Endothelial cell of umbilical vein (primary cell): ENCODE results near the gene SLC25A13. TPM values are rescaled to one million over a fixed set of nuclear protein-coding genes. Genes with fewer than 3 reads are reported as not detected.

Experiments
- BruUV-seq: library from RNA; stranded (reverse); fragments of 400-500 nt; replicated peaks from 2 replicates; lab custom pipeline; 2021; lab: Mats Ljungman, UMichigan
- CTCF ChIA-PET: fragments of 300-600, 350-600 bp; sonication (Branson Sonifier 250); formaldehyde crosslinking; loops from one replicate; lab custom pipeline; 2021; ENCODE audit warnings: antibody characterized with exemption, inconsistent platforms; lab: Charles Lee
- POLR2A ChIA-PET: fragments of 300-600, 350-600 bp; sonication (Branson Sonifier 250); formaldehyde crosslinking; loops from one replicate; lab custom pipeline; 2021; ENCODE audit warnings: antibody characterized with exemption, inconsistent platforms; lab: Charles Lee
- DNase-seq: peaks from one replicate; pipeline ENCODE4 v3.0.0-alpha.2; 2011; ENCODE audit warnings: low read depth, low spot score
- FAIRE-seq: peaks from 2 replicates; lab custom pipeline; 2011; peaks lifted over from hg19 to GRCh38; lab: Jason Lieb, UNC
- H2AFZ ChIP-seq: 2 replicates; pipeline ENCODE4 v1.6.0; 2012; ENCODE audit warnings: low read depth, low read length, control low read depth, inconsistent platforms
- H3K27ac ChIP-seq: 2 replicates; pipeline ENCODE4 v1.5.1; 2011; ENCODE audit warnings: low read depth, mild to moderate bottlenecking, control low read depth, low read length, moderate library complexity; ENCODE audit not compliant: insufficient read depth
- H3K27me3 ChIP-seq, 2 experiments: 2 replicates each; pipeline versions ENCODE4 v1.6.0 to v1.6.1; 2011; ENCODE audit warnings: low read length in 2 of 2, mixed read lengths in 1 of 2; ENCODE audit not compliant: control insufficient read depth in 2 of 2, insufficient read depth in 2 of 2
- H3K36me3 ChIP-seq, 2 experiments: 2 replicates in 1 of 2; 3 replicates in 1 of 2; pipeline ENCODE4 v1.5.1; 2011; ENCODE audit warnings: low read length in 2 of 2, mild to moderate bottlenecking in 1 of 2, moderate library complexity in 1 of 2; ENCODE audit not compliant: control insufficient read depth in 2 of 2, insufficient read depth in 2 of 2; ENCODE audit errors: extremely low read depth in 1 of 2
- H3K4me1 ChIP-seq: 3 replicates; pipeline ENCODE4 v1.5.1; 2011; ENCODE audit warnings: mild to moderate bottlenecking, low read length; ENCODE audit not compliant: control insufficient read depth, insufficient read depth; ENCODE audit errors: extremely low read depth
- H3K4me2 ChIP-seq: 2 replicates; pipeline ENCODE4 v1.6.1; 2011; ENCODE audit warnings: low read length, control low read depth, mixed read lengths; ENCODE audit not compliant: insufficient read depth
- H3K4me3 ChIP-seq, 3 experiments: fragments of 200-600 bp in 1 of 3; sonication (generic), shearing (Covaris generic) in 1 of 3; replicated peaks in 1 of 3; 2 replicates each; pipeline ENCODE4 v1.5.1; 2011 to 2016; ENCODE audit warnings: control low read depth in 3 of 3, low read length in 3 of 3, mild to moderate bottlenecking in 2 of 3, inconsistent platforms in 1 of 3, low read depth in 1 of 3, moderate library complexity in 1 of 3; ENCODE audit not compliant: insufficient read depth in 1 of 3
- H3K79me2 ChIP-seq: 2 replicates; pipeline ENCODE4 v1.6.0; 2012; ENCODE audit warnings: low read length, inconsistent platforms; ENCODE audit not compliant: control insufficient read depth, insufficient read depth
- H3K9ac ChIP-seq: replicated peaks from 2 replicates; pipeline ENCODE3; 2011; ENCODE audit warnings: low read length, control low read depth; ENCODE audit not compliant: insufficient read depth; ENCODE audit errors: extremely low read depth
- H3K9me1 ChIP-seq: replicated peaks from 3 replicates; pipeline ENCODE4 v1.6.0; 2011; ENCODE audit warnings: mild to moderate bottlenecking, low read length; ENCODE audit not compliant: control insufficient read depth, insufficient read depth; ENCODE audit errors: extremely low read depth
- H3K9me3 ChIP-seq: replicated peaks from 2 replicates; pipeline ENCODE4 v1.5.1; 2012; ENCODE audit warnings: low read length, inconsistent platforms; ENCODE audit not compliant: control insufficient read depth, insufficient read depth
- H4K20me1 ChIP-seq: replicated peaks from 2 replicates; pipeline ENCODE3; 2011; ENCODE audit warnings: mild to moderate bottlenecking, low read length; ENCODE audit not compliant: control insufficient read depth, insufficient read depth; ENCODE audit errors: extremely low read depth
- EZH2 ChIP-seq: IDR thresholded peaks from 2 replicates; pipeline ENCODE4 v1.6.1; 2012; ENCODE audit warnings: borderline replicate concordance, low read depth, mild to moderate bottlenecking, moderate library complexity, low read length, inconsistent platforms; ENCODE audit not compliant: severe bottlenecking
- GATA2 ChIP-seq: IDR thresholded peaks from 2 replicates; pipeline ENCODE4 v1.7.0; 2011; ENCODE audit warnings: low read depth, mild to moderate bottlenecking, moderate library complexity, mixed read lengths, low read length; ENCODE audit not compliant: insufficient read length, insufficient read depth
- MYC ChIP-seq: IDR thresholded peaks from one replicate; pipeline ENCODE4 v1.6.1; 2011; ENCODE audit warnings: mild to moderate bottlenecking, low read depth, low read length
- POLR2A ChIP-seq: IDR thresholded peaks from 2 replicates; pipeline ENCODE4 v1.6.1; 2012; ENCODE audit warnings: low read depth, mild to moderate bottlenecking, control low read depth, low read length
- POLR2AphosphoS5 ChIP-seq: IDR thresholded peaks from 2 replicates; pipeline ENCODE4 v1.6.1; 2012; ENCODE audit warnings: low read depth, mild to moderate bottlenecking, control low read depth, low read length, moderate library complexity; ENCODE audit not compliant: insufficient read depth
- dilution Hi-C: fragments of 300-500 bp; cut with MboI; formaldehyde crosslinking; loops from one replicate; pipeline ENCODE4 v1.15.0; 2019; ENCODE audit warnings: low sequenced_read_pairs; ENCODE audit not compliant: extremely low pct_ligation_motif_present
- intact Hi-C: fragments of 100-400 bp; cut with micrococcal nuclease; formaldehyde crosslinking; loops from one replicate; pipeline ENCODE4 v1.10.0; 2022
- polyA plus RNA-seq, 4 experiments: library from polyadenylated mRNA; depleted of rRNA in 3 of 4; stranded (reverse) in 3 of 4; unstranded in 1 of 4; fragments of >200 nt; gene quantifications; 2 replicates each; pipeline versions ENCODE4 v1.2.1 to v1.2.3, GENCODE V29; 2011 to 2012; ENCODE audit warnings: missing spikeins in 1 of 4
- total RNA-seq: library from RNA; stranded (reverse); gene quantifications from 2 replicates; pipeline ENCODE4 v1.2.3, GENCODE V29; 2021
- TF ChIP-seq, protein P1 (sequence below): IDR thresholded peaks from 2 replicates; pipeline ENCODE4 v1.6.1; 2011; ENCODE audit not compliant: insufficient read depth, insufficient read length
- TF ChIP-seq, protein P2 (sequence below), 2 donors: IDR thresholded peaks; 1 replicate in 1 of 2; 2 replicates in 1 of 2; pipeline ENCODE4 v1.5.1; 2011; ENCODE audit warnings: low read length in 2 of 2, mild to moderate bottlenecking in 2 of 2, moderate library complexity in 2 of 2, control low read depth in 1 of 2, inconsistent platforms in 1 of 2, low read depth in 1 of 2; ENCODE audit not compliant: insufficient read depth in 1 of 2; ENCODE audit errors: extremely low read depth in 1 of 2

SLC25A13 gene
- total and polyA plus RNA-seq, 2 donors (not counting 3 experiments of a cell fraction or from before 2014, with no cell fraction given) = 13.2 to 34.4 TPM

DNA sequence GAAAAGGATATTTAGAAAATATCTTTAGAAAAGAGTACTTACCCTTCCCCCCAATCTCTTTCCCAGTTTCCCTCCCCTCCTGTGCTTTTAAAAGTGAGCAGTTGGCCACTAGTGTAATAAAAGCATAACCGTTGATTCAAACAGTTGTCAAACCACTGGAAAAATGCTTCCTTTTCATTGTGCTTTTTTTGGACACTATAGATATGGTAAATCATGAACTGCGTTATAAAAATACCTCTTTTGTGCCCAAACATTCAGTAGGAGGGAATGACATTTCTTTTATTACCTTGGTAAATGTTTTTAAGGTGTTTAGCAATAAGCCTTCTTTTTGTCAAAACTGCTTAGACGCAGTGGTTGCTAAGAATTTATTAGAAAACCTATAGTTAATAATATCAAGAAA lies 232.4 kb downstream of the SLC25A13 start:
- CTCF ChIA-PET = interaction anchor here (0.6 to 1.8 kb wide), 3 partner anchors 134 to 938 kb away, joined by 3 to 6 read pairs (median 4); no protein-coding TSS in a partner anchor
- BruUV-seq = no TSS peak
- no peak overlapping the region for H3K4me2 ChIP-seq

More for the DNA sequence above, 232.4 kb downstream of the SLC25A13 start:
- Histone ChIP-seq H3K79me2 (no peaks in the 10 kb centered on the region), H3K9me1 (no peaks in the 10 kb centered on the region), H3K27me3 (no peaks in the 10 kb centered on the region), H3K4me3 (no peak overlapping the region), H3K9me3 (no peaks in the 10 kb centered on the region), H4K20me1 (no peaks in the 10 kb centered on the region), H2AFZ (no peak overlapping the region), H3K9ac (no peak overlapping the region), H3K27ac (no peak overlapping the region), H3K4me1 (peaks cover 30% of the 10 kb centered on the region), H3K36me3 (no peaks in the 10 kb centered on the region)
- intact Hi-C loops (loop anchor here (2.0 to 5.0 kb wide), 2 partner anchors 68 to 147 kb away; no protein-coding TSS in a partner anchor), dilution Hi-C loops (no loop called here)
- DNase-seq = no peak
- TF ChIP-seq MYC (no peak), POLR2A (no peak), POLR2AphosphoS5 (no peak), GATA2 (no peak), EZH2 (no peak)
- TF ChIP-seq, protein P1, sequence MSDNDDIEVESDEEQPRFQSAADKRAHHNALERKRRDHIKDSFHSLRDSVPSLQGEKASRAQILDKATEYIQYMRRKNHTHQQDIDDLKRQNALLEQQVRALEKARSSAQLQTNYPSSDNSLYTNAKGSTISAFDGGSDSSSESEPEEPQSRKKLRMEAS = no peak
- TF ChIP-seq, protein P2, sequence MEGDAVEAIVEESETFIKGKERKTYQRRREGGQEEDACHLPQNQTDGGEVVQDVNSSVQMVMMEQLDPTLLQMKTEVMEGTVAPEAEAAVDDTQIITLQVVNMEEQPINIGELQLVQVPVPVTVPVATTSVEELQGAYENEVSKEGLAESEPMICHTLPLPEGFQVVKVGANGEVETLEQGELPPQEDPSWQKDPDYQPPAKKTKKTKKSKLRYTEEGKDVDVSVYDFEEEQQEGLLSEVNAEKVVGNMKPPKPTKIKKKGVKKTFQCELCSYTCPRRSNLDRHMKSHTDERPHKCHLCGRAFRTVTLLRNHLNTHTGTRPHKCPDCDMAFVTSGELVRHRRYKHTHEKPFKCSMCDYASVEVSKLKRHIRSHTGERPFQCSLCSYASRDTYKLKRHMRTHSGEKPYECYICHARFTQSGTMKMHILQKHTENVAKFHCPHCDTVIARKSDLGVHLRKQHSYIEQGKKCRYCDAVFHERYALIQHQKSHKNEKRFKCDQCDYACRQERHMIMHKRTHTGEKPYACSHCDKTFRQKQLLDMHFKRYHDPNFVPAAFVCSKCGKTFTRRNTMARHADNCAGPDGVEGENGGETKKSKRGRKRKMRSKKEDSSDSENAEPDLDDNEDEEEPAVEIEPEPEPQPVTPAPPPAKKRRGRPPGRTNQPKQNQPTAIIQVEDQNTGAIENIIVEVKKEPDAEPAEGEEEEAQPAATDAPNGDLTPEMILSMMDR (IDR thresholded peaks at IDR 0.05; ENCODE audit: extremely low read depth in 1 of 2, insufficient read depth in 1 of 2, low read depth in 1 of 2, low read length in 2 of 2) = no peak
- POLR2A ChIA-PET = no interaction called here
- FAIRE-seq = no peak
